Measurements from ENCODE around the gene ZFAND6.
"Not testable (repeated sequence)": the region's sequence is repeated elsewhere in the genome, so short reads cannot be mapped to it uniquely, and the experiment has no call there.

ZFAND6 gene

GRCh38 chr15:80058851-80059785 lies at the start of gene ZFAND6:
Gene ZFAND6 (plus strand): TSS chr15:80059676. CDS start chr15:80120345, 60,669 bp downstream.
- peak; percentile 93 for DNase-seq (ENCODE audit: low read depth)

GRCh38 chr15:80010131-80010673 lies 49.3 kb upstream of the ZFAND6 start:
- DNase-seq (ENCODE audit: low read depth) = no peak

GRCh38 chr15:80011041-80011523 lies 48.4 kb upstream of the ZFAND6 start:
- not testable (repeated sequence) for DNase-seq (ENCODE audit: low read depth)

GRCh38 chr15:80011596-80011995 lies 47.9 kb upstream of the ZFAND6 start:
- DNase-seq (ENCODE audit: low read depth) = no peak

- DNase-seq (ENCODE audit: low read depth) = no peak
These were observed 47.3 kb upstream of the ZFAND6 start for GRCh38 chr15:80012060-80012726.

- not testable (repeated sequence) for DNase-seq (ENCODE audit: low read depth)
These were observed 45.3 kb upstream of the ZFAND6 start for GRCh38 chr15:80014186-80014585.

GRCh38 chr15:80015156-80015555 lies 44.3 kb upstream of the ZFAND6 start:
- DNase-seq (ENCODE audit: low read depth) = no peak

- not testable (repeated sequence) for DNase-seq (ENCODE audit: low read depth)
These were observed 43.0 kb upstream of the ZFAND6 start for GRCh38 chr15:80016506-80016905.

- DNase-seq (ENCODE audit: low read depth) = not testable (repeated sequence)
These were observed 42.3 kb upstream of the ZFAND6 start for GRCh38 chr15:80017139-80017538.

GRCh38 chr15:80019168-80019745 lies 40.2 kb upstream of the ZFAND6 start:
- no peak for DNase-seq (ENCODE audit: low read depth)

- not testable (repeated sequence) for DNase-seq (ENCODE audit: low read depth)
These were observed 39.3 kb upstream of the ZFAND6 start for GRCh38 chr15:80020149-80020548.

GRCh38 chr15:80020731-80021130 lies 38.7 kb upstream of the ZFAND6 start:
- no peak for DNase-seq (ENCODE audit: low read depth)

- DNase-seq (ENCODE audit: low read depth) = no peak
These were observed 33.2 kb upstream of the ZFAND6 start for GRCh38 chr15:80026310-80026709.

GRCh38 chr15:80026754-80027153 lies 32.7 kb upstream of the ZFAND6 start:
- DNase-seq (ENCODE audit: low read depth) = no peak

- DNase-seq (ENCODE audit: low read depth) = no peak
These were observed 30.5 kb upstream of the ZFAND6 start for GRCh38 chr15:80028937-80029336.

GRCh38 chr15:80031841-80032240 lies 27.6 kb upstream of the ZFAND6 start:
- DNase-seq (ENCODE audit: low read depth) = no peak

GRCh38 chr15:80034629-80035028 lies 24.8 kb upstream of the ZFAND6 start:
- DNase-seq (ENCODE audit: low read depth) = no peak

GRCh38 chr15:80036071-80036470 lies 23.4 kb upstream of the ZFAND6 start:
- no peak for DNase-seq (ENCODE audit: low read depth)

- DNase-seq (ENCODE audit: low read depth) = no peak
These were observed 17.8 kb upstream of the ZFAND6 start for GRCh38 chr15:80041494-80042253.

- DNase-seq (ENCODE audit: low read depth) = no peak
These were observed 16.9 kb upstream of the ZFAND6 start for GRCh38 chr15:80042568-80042967.

- DNase-seq (ENCODE audit: low read depth) = not testable (repeated sequence)
These were observed 14.3 kb upstream of the ZFAND6 start for GRCh38 chr15:80045219-80045618.

GRCh38 chr15:80049046-80049445 lies 10.4 kb upstream of the ZFAND6 start:
- no peak for DNase-seq (ENCODE audit: low read depth)
